D721Med (cell line): Measurements from ENCODE around the gene ZNF765.
"Not testable (repeated sequence)": the region's sequence is repeated elsewhere in the genome, so short reads cannot be mapped to it uniquely, and the experiment has no call there.

Experiments used
- DNase-seq: peaks from one replicate; pipeline ENCODE4 v3.0.0; 2011; ENCODE audit warnings: low spot score; ENCODE audit not compliant: insufficient read length
- FAIRE-seq: peaks from 2 replicates; lab custom pipeline; 2011; peaks lifted over from hg19 to GRCh38; lab: Jason Lieb, UNC
- CTCF ChIP-seq: IDR thresholded peaks from 2 replicates; pipeline ENCODE4 v1.5.1; 2012; ENCODE audit warnings: mild to moderate bottlenecking, control low read depth; ENCODE audit not compliant: insufficient read depth; ENCODE audit errors: missing control alignments

ZNF765 gene

GRCh38 chr19:53462861-53463260 lies 67.9 kb downstream of the ZNF765 start:
- no peak for FAIRE-seq
- DNase-seq: no peak
- no peak for TF ChIP-seq CTCF

GRCh38 chr19:53463263-53463662 lies 68.3 kb downstream of the ZNF765 start:
- no peak for DNase-seq
- TF ChIP-seq CTCF: no peak
- no peak for FAIRE-seq

- no peak for TF ChIP-seq CTCF
- DNase-seq: no peak
- FAIRE-seq: no peak
Observed at GRCh38 chr19:53466726-53467484, 72.0 kb downstream of the ZNF765 start.

- TF ChIP-seq CTCF: no peak
- FAIRE-seq (no peak), DNase-seq (peak; percentile 78)
Observed at GRCh38 chr19:53467485-53468262, 72.7 kb downstream of the ZNF765 start, which contains the start of gene ZNF813. ZNF813 (plus strand) TSS chr19:53467733; CDS start chr19:53483823, 16,090 bp downstream.

- FAIRE-seq: not testable (repeated sequence)
Observed at GRCh38 chr19:53468628-53469027, 73.7 kb downstream of the ZNF765 start.

GRCh38 chr19:53471916-53472315 lies 77.0 kb downstream of the ZNF765 start:
- FAIRE-seq: no peak
- no peak for DNase-seq
- no peak for TF ChIP-seq CTCF

More at GRCh38 chr19:53468628-53469027, 73.7 kb downstream of the ZNF765 start:
- not testable (repeated sequence) for DNase-seq

- not testable (repeated sequence) for DNase-seq, FAIRE-seq
Observed at GRCh38 chr19:53474832-53475231, 79.9 kb downstream of the ZNF765 start.

GRCh38 chr19:53475470-53475869 lies 80.5 kb downstream of the ZNF765 start:
- not testable (repeated sequence) for DNase-seq, FAIRE-seq
